ENCODE data around the gene MBD5. TPM values are rescaled to one million over a fixed set of nuclear protein-coding genes. Genes with fewer than 3 reads are reported as not detected.

MBD5 gene
- total and polyA plus RNA-seq, 11 donors, result 6.8 to 44.4 (median 24.9) TPM

DNA sequence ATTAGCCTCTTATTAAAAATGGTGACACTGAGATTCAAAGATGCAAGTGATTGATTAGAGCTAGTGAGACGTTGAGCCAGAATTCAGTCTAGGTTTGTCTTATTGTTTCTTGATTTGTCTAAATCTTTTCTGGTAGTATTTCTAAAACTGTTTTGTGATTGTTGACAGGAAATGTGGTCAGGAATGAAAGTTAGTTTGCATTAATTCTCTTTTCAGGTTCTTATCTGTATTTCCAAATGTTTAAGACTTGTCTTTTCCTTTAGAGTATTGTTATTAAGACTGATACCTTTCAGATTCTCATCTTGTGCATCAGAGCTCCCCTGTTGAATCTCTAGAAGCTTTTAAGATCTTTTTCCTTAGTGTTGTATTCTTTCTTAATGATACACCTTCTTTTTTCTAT, 89.3 kb downstream of the MBD5 start:
- Histone ChIP-seq H3K27ac (no peak overlapping the region), H3K9me3 (peaks cover 0 to 3% (median 0%) of the 10 kb centered on the region in 12 donors), H3K36me3 (no peaks in the 10 kb centered on the region), H3K4me1 (peaks cover 0 to 12% (median 0%) of the 10 kb centered on the region in 12 donors), H3K4me3 (no peak overlapping the region), H3K27me3 (no peaks in the 10 kb centered on the region)
- DNase-seq, result no peak
- TF ChIP-seq, protein P1, sequence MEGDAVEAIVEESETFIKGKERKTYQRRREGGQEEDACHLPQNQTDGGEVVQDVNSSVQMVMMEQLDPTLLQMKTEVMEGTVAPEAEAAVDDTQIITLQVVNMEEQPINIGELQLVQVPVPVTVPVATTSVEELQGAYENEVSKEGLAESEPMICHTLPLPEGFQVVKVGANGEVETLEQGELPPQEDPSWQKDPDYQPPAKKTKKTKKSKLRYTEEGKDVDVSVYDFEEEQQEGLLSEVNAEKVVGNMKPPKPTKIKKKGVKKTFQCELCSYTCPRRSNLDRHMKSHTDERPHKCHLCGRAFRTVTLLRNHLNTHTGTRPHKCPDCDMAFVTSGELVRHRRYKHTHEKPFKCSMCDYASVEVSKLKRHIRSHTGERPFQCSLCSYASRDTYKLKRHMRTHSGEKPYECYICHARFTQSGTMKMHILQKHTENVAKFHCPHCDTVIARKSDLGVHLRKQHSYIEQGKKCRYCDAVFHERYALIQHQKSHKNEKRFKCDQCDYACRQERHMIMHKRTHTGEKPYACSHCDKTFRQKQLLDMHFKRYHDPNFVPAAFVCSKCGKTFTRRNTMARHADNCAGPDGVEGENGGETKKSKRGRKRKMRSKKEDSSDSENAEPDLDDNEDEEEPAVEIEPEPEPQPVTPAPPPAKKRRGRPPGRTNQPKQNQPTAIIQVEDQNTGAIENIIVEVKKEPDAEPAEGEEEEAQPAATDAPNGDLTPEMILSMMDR (IDR thresholded peaks at IDR 0.05), result no peak
- TF ChIP-seq POLR2A (IDR thresholded peaks at IDR 0.05), result no peak
- intact Hi-C loops (cut with DNase I), result no loop called here
- ATAC-seq, result no peak
- WGBS, 4 donors, result 66 to 78% (median 68%) methylated on average over 1 of the region's 1 CpG

DNA sequence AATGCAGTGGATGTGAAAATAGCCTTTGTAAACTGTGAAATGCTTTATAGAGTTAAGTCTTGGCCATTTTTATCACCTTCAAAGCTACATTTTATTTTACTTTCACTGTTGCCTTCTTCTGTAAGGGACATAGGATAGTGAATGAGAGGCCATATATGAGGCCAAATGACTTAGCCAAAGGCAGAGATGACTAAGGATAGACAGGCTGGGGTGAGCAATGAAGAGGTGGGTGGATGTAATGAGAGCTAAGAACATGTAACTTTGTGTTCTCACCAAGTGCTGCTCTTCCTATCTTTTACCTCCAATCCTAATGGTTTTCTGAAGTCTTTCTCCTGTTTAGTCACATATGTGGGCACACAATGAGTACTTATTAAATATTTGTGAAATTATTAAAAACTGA, 101.9 kb downstream of the MBD5 start:
- no peaks in the 10 kb centered on the region for H3K36me3 ChIP-seq
- intact Hi-C loops (cut with DNase I), result no loop called here
- H3K27me3 ChIP-seq, result no peaks in the 10 kb centered on the region
- ATAC-seq (no peak), DNase-seq (no peak)
- H3K9me3 ChIP-seq, result peaks cover 0 to 13% (median 0%) of the 10 kb centered on the region in 12 donors
- no peaks in the 10 kb centered on the region for H3K4me1 ChIP-seq
- no peak overlapping the region for H3K4me3 ChIP-seq
- TF ChIP-seq POLR2A (IDR thresholded peaks at IDR 0.05), result no peak
- TF ChIP-seq, protein P1 (IDR thresholded peaks at IDR 0.05), result no peak
- no peak overlapping the region for H3K27ac ChIP-seq

DNA sequence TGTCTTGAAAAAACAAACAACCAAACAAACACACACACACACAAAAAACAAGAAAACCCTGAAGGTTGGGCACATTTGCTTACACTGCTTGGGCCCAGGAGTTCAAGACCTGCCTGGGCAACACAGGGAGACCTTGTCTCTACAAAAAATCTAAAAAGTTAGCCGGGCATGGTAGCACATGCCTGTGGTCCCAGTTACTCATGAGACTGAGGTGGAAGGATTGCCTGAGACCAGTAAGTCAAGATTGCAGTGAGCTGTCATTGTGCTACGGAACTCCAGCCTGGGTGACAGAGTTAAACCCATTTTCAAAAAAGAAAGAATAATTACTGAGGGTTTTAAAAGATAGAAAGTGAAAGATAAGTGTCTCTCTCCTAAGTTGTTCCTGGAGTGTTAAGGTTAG, 103.4 kb downstream of the MBD5 start:
- no peak for DNase-seq
- Histone ChIP-seq H3K4me3 (no peak overlapping the region), H3K27me3 (no peaks in the 10 kb centered on the region), H3K9me3 (peaks cover 0 to 4% (median 0%) of the 10 kb centered on the region in 12 donors), H3K4me1 (no peaks in the 10 kb centered on the region), H3K36me3 (no peaks in the 10 kb centered on the region), H3K27ac (no peak overlapping the region)
- intact Hi-C loops (cut with DNase I), result no loop called here
- whole genome bisulfite sequencing, 4 donors, result 93 to 97% (median 96%) methylated on average over 2 of the region's 2 CpGs
- TF ChIP-seq, protein P1 (IDR thresholded peaks at IDR 0.05), result no peak
- TF ChIP-seq POLR2A (IDR thresholded peaks at IDR 0.05), result no peak
- no peak for ATAC-seq

DNA sequence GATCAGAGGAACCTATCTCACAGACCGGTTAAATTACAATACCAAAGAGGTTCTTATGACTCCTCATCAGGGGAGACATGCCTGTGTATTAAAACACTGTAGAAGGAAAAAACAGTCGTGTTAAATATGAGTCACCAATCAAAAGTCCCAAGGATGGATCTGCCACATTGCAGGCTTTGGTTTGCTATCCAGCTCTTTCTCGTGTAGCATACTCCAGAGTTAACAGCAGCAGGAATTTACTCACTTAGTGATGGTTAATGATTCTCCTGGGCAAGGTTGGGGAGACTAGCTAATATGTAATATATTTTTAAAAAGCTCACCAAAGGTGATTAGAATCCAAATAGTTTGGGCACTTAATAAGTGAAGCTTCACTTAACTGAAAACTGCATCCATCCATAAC, 109.7 kb downstream of the MBD5 start:
- Histone ChIP-seq H3K4me3 (no peak overlapping the region), H3K4me1 (peaks cover 0 to 5% (median 0%) of the 10 kb centered on the region in 12 donors), H3K9me3 (no peaks in the 10 kb centered on the region), H3K36me3 (no peaks in the 10 kb centered on the region), H3K27me3 (no peaks in the 10 kb centered on the region), H3K27ac (no peak overlapping the region)
- TF ChIP-seq, protein P1 (IDR thresholded peaks at IDR 0.05), result no peak
- 74 to 78% (median 77%) methylated on average over 3 of the region's 3 CpGs for WGBS, 4 donors
- intact Hi-C loops (cut with DNase I), result no loop called here
- no peak for DNase-seq
- ATAC-seq, result no peak
